H1 (cell line): ENCODE measurements around the gene DNLZ. TPM values are rescaled to one million over a fixed set of nuclear protein-coding genes. Genes with fewer than 3 reads are reported as not detected.

Experiments used
- CTCF ChIA-PET: fragments of 300-600 bp; sonication (Branson Sonifier 250); formaldehyde crosslinking; loops from one replicate; lab custom pipeline; 2021; ENCODE audit not compliant: partially characterized antibody; lab: Charles Lee
- POLR2A ChIA-PET: fragments of 300-600 bp; sonication (Branson Sonifier 250); formaldehyde crosslinking; loops from one replicate; lab custom pipeline; 2021; ENCODE audit warnings: inconsistent platforms; ENCODE audit not compliant: partially characterized antibody; lab: Charles Lee
- DNase-seq, 2 experiments: peaks; one replicate each; pipeline versions ENCODE4 v3.0.0 to v3.0.0-alpha.2; 2010 to 2022; ENCODE audit warnings: low spot score in 2 of 2, low read depth in 1 of 2, mixed read lengths in 1 of 2
- FAIRE-seq: peaks from 2 replicates; lab custom pipeline; 2011; peaks lifted over from hg19 to GRCh38; lab: Jason Lieb, UNC
- H2AFZ ChIP-seq: 2 replicates; pipeline ENCODE4 v1.8.1; 2012; ENCODE audit warnings: low read length, inconsistent platforms
- H2AK5ac ChIP-seq: 2 replicates; pipeline ENCODE4 v1.6.1; 2013; ENCODE audit warnings: low read depth, low read length
- H2BK120ac ChIP-seq: replicated peaks from 2 replicates; pipeline ENCODE3; 2013; ENCODE audit warnings: low read depth, low read length, inconsistent platforms
- H2BK12ac ChIP-seq: 2 replicates; pipeline ENCODE4 v1.6.1; 2013; ENCODE audit warnings: low read depth, low read length
- H2BK15ac ChIP-seq: 2 replicates; pipeline ENCODE4 v1.6.1; 2013; ENCODE audit warnings: low read length
- H2BK20ac ChIP-seq: 2 replicates; pipeline ENCODE4 v1.6.1; 2013; ENCODE audit warnings: low read length
- H2BK5ac ChIP-seq: 2 replicates; pipeline ENCODE4 v1.6.1; 2013; ENCODE audit warnings: low read depth, low read length
- H3K14ac ChIP-seq: 2 replicates; pipeline ENCODE4 v1.6.1; 2013; ENCODE audit warnings: inconsistent platforms; ENCODE audit not compliant: insufficient read length
- H3K18ac ChIP-seq: 2 replicates; pipeline ENCODE4 v1.6.1; 2013; ENCODE audit warnings: low read length; ENCODE audit errors: extremely low read depth
- H3K23ac ChIP-seq: 2 replicates; pipeline ENCODE4 v1.6.1; 2013; ENCODE audit warnings: inconsistent platforms; ENCODE audit not compliant: insufficient read length
- H3K23me2 ChIP-seq: 2 replicates; pipeline ENCODE4 v1.6.1; 2013; ENCODE audit warnings: low read depth, low read length
- H3K27ac ChIP-seq: 2 replicates; pipeline ENCODE4 v1.6.1; 2011; ENCODE audit warnings: low read depth, low read length, inconsistent platforms
- H3K27me3 ChIP-seq, 4 experiments: replicated peaks in 1 of 4; 1 replicate in 1 of 4; 2 replicates in 3 of 4; pipeline versions ENCODE4 v1.6.1 to v1.8.1; 2011 to 2013; ENCODE audit warnings: low read length in 3 of 4, mild to moderate bottlenecking in 3 of 4, inconsistent platforms in 2 of 4, mixed read lengths in 2 of 4, moderate library complexity in 1 of 4; ENCODE audit not compliant: control insufficient read depth in 3 of 4, insufficient read depth in 3 of 4; ENCODE audit errors: extremely low read depth in 1 of 4
- H3K36me3 ChIP-seq, 4 experiments: 2 replicates each; pipeline versions ENCODE4 v1.6.1 to v1.8.1; 2011 to 2013; ENCODE audit warnings: mild to moderate bottlenecking in 4 of 4, low read length in 3 of 4, moderate library complexity in 2 of 4, control low read depth in 1 of 4, inconsistent platforms in 1 of 4; ENCODE audit not compliant: insufficient read depth in 4 of 4, control insufficient read depth in 2 of 4
- H3K4ac ChIP-seq: replicated peaks from 2 replicates; pipeline ENCODE3; 2013; ENCODE audit warnings: low read length, low read depth, mixed read lengths, inconsistent platforms; ENCODE audit not compliant: insufficient read length
- H3K4me1 ChIP-seq, 4 experiments: replicated peaks in 1 of 4; 1 replicate in 1 of 4; 2 replicates in 3 of 4; pipeline versions ENCODE4 v1.6.1 to v1.8.1; 2011 to 2013; ENCODE audit warnings: low read length in 3 of 4, inconsistent platforms in 2 of 4, mixed read lengths in 1 of 4; ENCODE audit not compliant: insufficient read depth in 4 of 4, control insufficient read depth in 3 of 4
- H3K4me2 ChIP-seq, 2 experiments: 2 replicates each; pipeline versions ENCODE4 v1.6.1 to v1.8.1; 2011 to 2013; ENCODE audit warnings: low read depth in 2 of 2, low read length in 2 of 2, control low read depth in 1 of 2, inconsistent platforms in 1 of 2, mild to moderate bottlenecking in 1 of 2; ENCODE audit not compliant: insufficient read depth in 1 of 2
- H3K4me3 ChIP-seq, 4 experiments: fragments of 200-600, 300-600 bp in 1 of 4; sonication (generic), shearing (Covaris generic), sonication (Bioruptor Twin) in 1 of 4; 2 replicates each; pipeline versions ENCODE4 v1.5.1 to v1.8.1; 2011 to 2016; ENCODE audit warnings: low read length in 4 of 4, low read depth in 3 of 4, control low read depth in 2 of 4, inconsistent platforms in 2 of 4, mild to moderate bottlenecking in 2 of 4, mixed read lengths in 1 of 4, moderate library complexity in 1 of 4; ENCODE audit not compliant: insufficient read depth in 2 of 4; ENCODE audit errors: extremely low read depth in 1 of 4
- H3K56ac ChIP-seq: replicated peaks from 2 replicates; pipeline ENCODE3; 2013; ENCODE audit warnings: low read depth, mild to moderate bottlenecking, mixed read lengths, low read length, inconsistent platforms; ENCODE audit not compliant: insufficient read length
- H3K79me1 ChIP-seq: 2 replicates; pipeline ENCODE4 v1.6.1; 2013; ENCODE audit warnings: low read depth, low read length, control low read depth
- H3K79me2 ChIP-seq, 2 experiments: 2 replicates each; pipeline versions ENCODE4 v1.6.1 to v1.8.1; 2012 to 2013; ENCODE audit warnings: low read length in 2 of 2, mild to moderate bottlenecking in 2 of 2, inconsistent platforms in 1 of 2; ENCODE audit not compliant: insufficient read depth in 2 of 2, control insufficient read depth in 1 of 2
- H3K9ac ChIP-seq, 4 experiments: replicated peaks in 1 of 4; 1 replicate in 1 of 4; 2 replicates in 3 of 4; pipeline versions ENCODE4 v1.6.1 to v1.8.1; 2011 to 2013; ENCODE audit warnings: low read depth in 3 of 4, low read length in 3 of 4, control low read depth in 2 of 4, mild to moderate bottlenecking in 2 of 4, moderate library complexity in 2 of 4, inconsistent platforms in 1 of 4; ENCODE audit errors: extremely low read depth in 1 of 4
- H3K9me3 ChIP-seq, 2 experiments: 2 replicates each; pipeline versions ENCODE4 v1.6.1 to v1.8.1; 2012 to 2013; ENCODE audit warnings: mild to moderate bottlenecking in 2 of 2, moderate library complexity in 2 of 2, control low read depth in 1 of 2, inconsistent platforms in 1 of 2, low read depth in 1 of 2, low read length in 1 of 2, mixed read lengths in 1 of 2; ENCODE audit not compliant: insufficient read depth in 2 of 2
- H4K20me1 ChIP-seq, 2 experiments: replicated peaks in 1 of 2; 2 replicates each; pipeline versions ENCODE3 to v1.8.1; 2011 to 2013; ENCODE audit warnings: inconsistent platforms in 2 of 2, low read length in 2 of 2, mild to moderate bottlenecking in 1 of 2; ENCODE audit not compliant: insufficient read depth in 2 of 2, control insufficient read depth in 1 of 2
- H4K5ac ChIP-seq: 2 replicates; pipeline ENCODE4 v1.6.1; 2013; ENCODE audit warnings: low read length, low read depth, mixed read lengths, inconsistent platforms; ENCODE audit not compliant: insufficient read length
- H4K8ac ChIP-seq: 2 replicates; pipeline ENCODE4 v1.8.0; 2013; ENCODE audit warnings: mild to moderate bottlenecking, moderate library complexity, low read length, inconsistent platforms; ENCODE audit not compliant: insufficient read depth; ENCODE audit errors: extremely low read depth
- H4K91ac ChIP-seq: replicated peaks from 2 replicates; pipeline ENCODE3; 2013; ENCODE audit warnings: low read length, mixed read lengths, inconsistent platforms; ENCODE audit not compliant: insufficient read length
- ASH2L ChIP-seq: fragments of 200-600, 300-600 bp; sonication (generic); IDR thresholded peaks from one replicate; pipeline ENCODE4 v1.7.1; 2017; ENCODE audit warnings: low read length
- BACH1 ChIP-seq: IDR thresholded peaks from 2 replicates; pipeline ENCODE4 v1.6.1; 2012; ENCODE audit warnings: low read length, improper control_type of control experiment
- EP300 ChIP-seq, 2 experiments: IDR thresholded peaks; 1 replicate in 1 of 2; 2 replicates in 1 of 2; pipeline ENCODE4 v1.6.1; 2011 to 2012; ENCODE audit warnings: low read depth in 2 of 2, low read length in 2 of 2, mild to moderate bottlenecking in 2 of 2, borderline replicate concordance in 1 of 2, inconsistent platforms in 1 of 2, moderate library complexity in 1 of 2
- GTF2F1 ChIP-seq: IDR thresholded peaks from 2 replicates; pipeline ENCODE4 v1.6.1; 2012; ENCODE audit warnings: low read depth, low read length, improper control_type of control experiment, borderline replicate concordance
- KDM1A ChIP-seq: fragments of 200-600, 300-600 bp; sonication (generic); IDR thresholded peaks from 2 replicates; pipeline ENCODE4 v1.7.1; 2016; ENCODE audit warnings: mild to moderate bottlenecking, low read length, borderline replicate concordance
- KDM5A ChIP-seq: fragments of 200-600 bp; IDR thresholded peaks from 2 replicates; pipeline ENCODE4 v1.7.1; 2012; ENCODE audit warnings: mild to moderate bottlenecking, low read length, inconsistent platforms, mixed read lengths
- NANOG ChIP-seq: IDR thresholded peaks from 2 replicates; pipeline ENCODE4 v1.6.1; 2011; ENCODE audit warnings: low read length, low read depth, mild to moderate bottlenecking, inconsistent platforms; ENCODE audit not compliant: insufficient read depth, poor library complexity, severe bottlenecking
- NRF1 ChIP-seq: IDR thresholded peaks from 2 replicates; pipeline ENCODE4 v1.6.1; 2011; ENCODE audit warnings: mild to moderate bottlenecking, low read depth, low read length, improper control_type of control experiment
- POU5F1 ChIP-seq: IDR thresholded peaks from 2 replicates; pipeline ENCODE4 v1.6.1; 2011; ENCODE audit warnings: low read depth, mild to moderate bottlenecking, low read length, moderate library complexity
- RNF2 ChIP-seq: fragments of 200-900, 300-1000 bp; sonication (generic); IDR thresholded peaks from 2 replicates; pipeline ENCODE4 v1.7.1; 2016; ENCODE audit warnings: borderline replicate concordance, low read depth, mild to moderate bottlenecking, antibody characterized with exemption, low read length; ENCODE audit not compliant: poor library complexity, severe bottlenecking; ENCODE audit errors: missing control alignments
- RXRA ChIP-seq: IDR thresholded peaks from 2 replicates; pipeline ENCODE4 v1.6.1; 2011; ENCODE audit warnings: low read depth, mild to moderate bottlenecking, low read length, moderate library complexity; ENCODE audit not compliant: insufficient read depth
- TEAD4 ChIP-seq: IDR thresholded peaks from 2 replicates; pipeline ENCODE4 v1.6.1; 2012; ENCODE audit warnings: low read depth, low read length, inconsistent platforms, mixed read lengths
- ZNF274 ChIP-seq: IDR thresholded peaks from 2 replicates; pipeline ENCODE4 v1.7.0; 2012; ENCODE audit warnings: low read length, borderline replicate concordance; ENCODE audit errors: extremely low read depth
- WGBS, 2 experiments: shearing (Covaris generic) in 1 of 2; methylation state at CpG; one replicate each; pipeline versions ENCODE4 v1.1.6 to v1.1.7; 2013 to 2015; ENCODE audit warnings: low lambda C conversion rate in 2 of 2, mixed read lengths in 2 of 2, inconsistent platforms in 1 of 2, low coverage in 1 of 2, missing lambda C conversion rate in 1 of 2; ENCODE audit not compliant: insufficient replicate concordance in 2 of 2, insufficient coverage in 1 of 2, insufficient read length in 1 of 2; ENCODE audit errors: extremely low coverage in 1 of 2, missing lambda C conversion rate in 1 of 2; 5-methylcytosine and 5-hydroxymethylcytosine counted together
- polyA plus RNA-seq, 7 experiments: library from polyadenylated mRNA; depleted of rRNA in 3 of 7; stranded (reverse) in 5 of 7; unstranded in 2 of 7; fragments of >200 nt in 5 of 7; fragments of 200-250 nt in 2 of 7; gene quantifications; 1 replicate in 5 of 7; 2 replicates in 1 of 7; 4 replicates in 1 of 7; pipeline versions ENCODE4 v1.2.1 to v1.2.3, GENCODE V29; 2011 to 2013; ENCODE audit warnings: missing spikeins in 2 of 7, mixed read lengths in 2 of 7
- total RNA-seq: library from RNA; stranded (reverse); fragmentation: NEBNext Ultra II Directional; extraction: Animal tissue kit (Norgen Biotek cat#: 25700); gene quantifications from 2 replicates; pipeline ENCODE4 v1.2.1, GENCODE V29; 2021

Gene DNLZ
- total and polyA plus RNA-seq, 2 of the 8 experiments (the other 6 are each of a cell fraction or from before 2014, with no cell fraction given) = 11.6 to 17.9 TPM

DNA sequence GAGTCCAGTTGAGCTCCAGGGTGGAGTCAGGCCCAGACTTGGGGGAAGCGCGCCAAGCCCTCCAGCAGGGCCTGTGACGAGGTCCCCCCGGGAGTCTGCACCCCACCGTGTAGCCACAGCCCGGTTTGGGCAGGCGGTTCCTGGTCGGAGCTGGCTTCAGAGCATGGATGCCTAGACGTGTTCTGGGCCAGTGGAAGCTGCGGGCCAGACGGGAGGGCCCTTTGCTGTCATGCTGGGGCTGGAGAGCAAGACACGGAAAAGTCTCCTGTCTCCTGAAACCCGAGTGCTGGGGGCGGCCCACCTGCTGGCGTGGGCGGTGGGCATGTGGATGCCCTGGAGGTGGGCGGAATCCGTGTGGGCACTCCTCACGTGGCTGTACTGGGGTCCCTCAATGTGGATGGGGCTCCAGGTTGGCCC lies 34.3 kb downstream of the DNLZ start:
- no peak overlapping the region for H3K56ac ChIP-seq
- POLR2A ChIA-PET = interaction anchor here (0.8 to 2.8 kb wide), 4 partner anchors 21 to 399 kb away, joined by 4 to 7 read pairs (median 4); partner anchors contain the start of gene DNLZ
- H2BK5ac ChIP-seq = no peak overlapping the region
- H3K4me2 ChIP-seq = no peak overlapping the region
- H2BK15ac ChIP-seq = 0 out of 2 replicates have a peak overlapping the region, but pooled peaks have one; percentile 40
- H3K9ac ChIP-seq = no peak overlapping the region
- no peak overlapping the region for H2AK5ac ChIP-seq
- H3K27me3 ChIP-seq = no peaks in the 10 kb centered on the region
- H3K4me3 ChIP-seq = no peak overlapping the region
- H2BK120ac ChIP-seq = peak overlapping the region; percentile 54
- no peak overlapping the region for H3K23ac ChIP-seq
- H3K4me1 ChIP-seq = peaks cover 0 to 30% (median 20%) of the 10 kb centered on the region in 4 experiments; a peak in 6 of 7 replicates
- 0 out of 2 replicates have a peak, but pooled peaks cover 2% of the 10 kb centered on the region for H3K79me1 ChIP-seq
- WGBS, 2 experiments = 95% methylated on average over 19 of the region's 19 CpGs; no CpG with 5 or more reads in 1 of the 2 experiments
- no peak overlapping the region for H3K4ac ChIP-seq
- H3K79me2 ChIP-seq = no peaks in the 10 kb centered on the region
- H2BK20ac ChIP-seq = no peak overlapping the region
- no peak overlapping the region for H4K5ac ChIP-seq
- no peak overlapping the region for H2AFZ ChIP-seq
- H3K36me3 ChIP-seq = no peaks in the 10 kb centered on the region
- peaks cover 0 to 8% of the 10 kb centered on the region in 2 experiments for H4K20me1 ChIP-seq
- CTCF ChIA-PET = interaction anchor here (0.8 to 1.9 kb wide), 2 partner anchors 10 to 34 kb away, joined by 3 to 6 read pairs; partner anchors contain the start of gene DNLZ
- H2BK12ac ChIP-seq = peak overlapping the region; percentile 75; the same call in 1 of the 2 replicates
- no peak for FAIRE-seq
- no peaks in the 10 kb centered on the region for H3K9me3 ChIP-seq
- no peak for DNase-seq
- H3K23me2 ChIP-seq = peaks cover 4% of the 10 kb centered on the region; the same call in 1 of the 2 replicates
- no peak overlapping the region; the same call in 1 of the 2 replicates for H4K8ac ChIP-seq
- no peak overlapping the region for H3K14ac ChIP-seq
- no peak overlapping the region; the same call in 1 of the 2 replicates for H3K18ac ChIP-seq
- H3K27ac ChIP-seq = no peak overlapping the region
- peak overlapping the region; percentile 55 for H4K91ac ChIP-seq
- TF ChIP-seq BACH1 = no peak
- TF ChIP-seq NRF1 = no peak
- no peak for TF ChIP-seq TEAD4
- TF ChIP-seq EP300 (IDR thresholded peaks at IDR 0.05; ENCODE audit: borderline replicate concordance in 1 of 2, low read depth in 2 of 2, low read length in 2 of 2) = no peak
- no peak for TF ChIP-seq NANOG
- TF ChIP-seq POU5F1 = no peak
- TF ChIP-seq KDM1A = no peak
- no peak for TF ChIP-seq RXRA
- no peak for TF ChIP-seq ZNF274
- TF ChIP-seq RNF2 = no peak
- TF ChIP-seq KDM5A = no peak
- TF ChIP-seq ASH2L = no peak
- TF ChIP-seq GTF2F1 = no peak
